ENCODE data around the gene AMER1. TPM values are rescaled to one million over a fixed set of nuclear protein-coding genes. Genes with fewer than 3 reads are reported as not detected.

The AMER1 gene
- total RNA-seq, 1 experiment from 2014 or later, result 6.5 TPM

- no peaks in the 10 kb centered on the region for H3K27me3 ChIP-seq (ENCODE audit: insufficient read depth, low read depth)
- H3K36me3 ChIP-seq (ENCODE audit: low read depth), result no peaks in the 10 kb centered on the region
- ChIA-PET POLR2A (ENCODE audit: unreplicated experiment) (interaction anchor here (0.6 kb wide), 1 partner anchor 54 kb away, joined by 6 read pairs; no protein-coding TSS in a partner anchor), CTCF (interaction anchor here (0.7 kb wide), 1 partner anchor 23 kb away, joined by 4 read pairs; no protein-coding TSS in a partner anchor)
- peak; percentile 86 to 94 for DNase-seq
- H3K4me2 ChIP-seq, result peak overlapping the region; percentile 95
- H3K4me1 ChIP-seq (replicated peaks; ENCODE audit: insufficient read depth), result peaks cover 11% of the 10 kb centered on the region
- no peaks in the 10 kb centered on the region for H3K9me3 ChIP-seq (ENCODE audit: insufficient read depth, low read depth)
- peaks cover 11% of the 10 kb centered on the region; the same call in 1 of the 2 replicates for H3F3A ChIP-seq (ENCODE audit: insufficient read depth, low read depth)
- H2AFZ ChIP-seq, result peak overlapping the region; percentile 97
- H3K4me3 ChIP-seq, result peak overlapping the region; percentile 81
- TSS peak; percentile 82 for BruUV-seq (replicated peaks)
- intact Hi-C loops (cut with micrococcal nuclease; ENCODE audit: unreplicated experiment), result loop anchor here (5.0 to 10.0 kb wide), 2 partner anchors 114 to 1329 kb away; partner anchors contain the start of gene LAS1L
- no peaks in the 10 kb centered on the region for H4K20me1 ChIP-seq (ENCODE audit: insufficient read depth)
- TF ChIP-seq EZH2 (IDR thresholded peaks at IDR 0.05; ENCODE audit: low read depth), result no peak
- TF ChIP-seq CTCF (conservative IDR thresholded peaks at IDR 0.05), result no peak; the same call in 1 of the 2 replicates
- H3K27ac ChIP-seq, result peak overlapping the region; percentile 84
- no peaks in the 10 kb centered on the region for H3K9me2 ChIP-seq (ENCODE audit: insufficient read depth)
- H3K79me2 ChIP-seq (ENCODE audit: low read depth), result peaks cover 11% of the 10 kb centered on the region; the same call in 1 of the 2 replicates
These were observed 410 bp upstream of the AMER1 start for GRCh38 chrX:64205735-64206501.

- peak overlapping the region; percentile 84; the same call in 1 of the 2 replicates for H3K27ac ChIP-seq
- no peaks in the 10 kb centered on the region for H3K9me3 ChIP-seq (ENCODE audit: insufficient read depth, low read depth)
- peak overlapping the region; percentile 97 for H2AFZ ChIP-seq
- H4K20me1 ChIP-seq (ENCODE audit: insufficient read depth), result no peaks in the 10 kb centered on the region
- H3K4me2 ChIP-seq, result peak overlapping the region; percentile 95
- BruUV-seq (replicated peaks), result no TSS peak
- peaks cover 11% of the 10 kb centered on the region; the same call in 1 of the 2 replicates for H3K79me2 ChIP-seq (ENCODE audit: low read depth)
- DNase-seq, result peak in 1 of 2 experiments; percentile 38
- peak overlapping the region; percentile 81 for H3K4me3 ChIP-seq
- intact Hi-C loops (cut with micrococcal nuclease; ENCODE audit: unreplicated experiment), result loop anchor here (5.0 to 10.0 kb wide), 2 partner anchors 113 to 1330 kb away; partner anchors contain the start of gene LAS1L
- no peak for TF ChIP-seq EZH2 (IDR thresholded peaks at IDR 0.05; ENCODE audit: low read depth)
- no peak for TF ChIP-seq CTCF (conservative IDR thresholded peaks at IDR 0.05)
- H3K36me3 ChIP-seq (ENCODE audit: low read depth), result no peaks in the 10 kb centered on the region
- no peaks in the 10 kb centered on the region for H3K9me2 ChIP-seq (ENCODE audit: insufficient read depth)
- CTCF ChIA-PET, result no interaction called here
- POLR2A ChIA-PET (ENCODE audit: unreplicated experiment), result interaction anchor here (0.6 kb wide), 1 partner anchor 53 kb away, joined by 6 read pairs; no protein-coding TSS in a partner anchor
- H3K4me1 ChIP-seq (replicated peaks; ENCODE audit: insufficient read depth), result peaks cover 11% of the 10 kb centered on the region
- H3K27me3 ChIP-seq (ENCODE audit: insufficient read depth, low read depth), result no peaks in the 10 kb centered on the region
- peaks cover 11% of the 10 kb centered on the region; the same call in 1 of the 2 replicates for H3F3A ChIP-seq (ENCODE audit: insufficient read depth, low read depth)
These were observed 637 bp downstream of the AMER1 start for GRCh38 chrX:64204701-64205440.

GRCh38 chrX:64204252-64204651 is 1.3 kb downstream of the AMER1 start:
- TSS peak; percentile 39 for BruUV-seq (replicated peaks)
- no peaks in the 10 kb centered on the region for H3K36me3 ChIP-seq (ENCODE audit: low read depth)
- ChIA-PET CTCF (no interaction called here), POLR2A (ENCODE audit: unreplicated experiment) (no interaction called here)
- H2AFZ ChIP-seq, result peak overlapping the region; percentile 88
- no peak for DNase-seq
- H3F3A ChIP-seq (ENCODE audit: insufficient read depth, low read depth), result peaks cover 11% of the 10 kb centered on the region; the same call in 1 of the 2 replicates
- H3K9me3 ChIP-seq (ENCODE audit: insufficient read depth, low read depth), result no peaks in the 10 kb centered on the region
- peak overlapping the region; percentile 81 for H3K4me3 ChIP-seq
- peaks cover 11% of the 10 kb centered on the region; the same call in 1 of the 2 replicates for H3K79me2 ChIP-seq (ENCODE audit: low read depth)
- H3K27ac ChIP-seq, result no peak overlapping the region
- intact Hi-C loops (cut with micrococcal nuclease; ENCODE audit: unreplicated experiment), result loop anchor here (10.0 kb wide), 1 partner anchor 1331 kb away; the partner anchor contains the start of gene LAS1L
- TF ChIP-seq EZH2 (IDR thresholded peaks at IDR 0.05; ENCODE audit: low read depth) (no peak), CTCF (conservative IDR thresholded peaks at IDR 0.05) (no peak)
- peaks cover 11% of the 10 kb centered on the region for H3K4me1 ChIP-seq (replicated peaks; ENCODE audit: insufficient read depth)
- H3K4me2 ChIP-seq, result peak overlapping the region; percentile 95
- no peaks in the 10 kb centered on the region for H3K9me2 ChIP-seq (ENCODE audit: insufficient read depth)
- H3K27me3 ChIP-seq (ENCODE audit: insufficient read depth, low read depth), result no peaks in the 10 kb centered on the region
- H4K20me1 ChIP-seq (ENCODE audit: insufficient read depth), result no peaks in the 10 kb centered on the region

Data from PC-9 (cell line).